Tibial nerve (tissue), 4 donors: ENCODE measurements around the gene TPSG1.
"Not testable (repeated sequence)": the region's sequence is repeated elsewhere in the genome, so short reads cannot be mapped to it uniquely, and the experiment has no call there.

Experiments used
- EP300 ChIP-seq, 2 donors: sonication (generic); formaldehyde crosslinking; IDR thresholded peaks; one replicate each; pipeline ENCODE4 v1.6.1; 2017; ENCODE audit warnings: antibody characterized with exemption in 2 of 2, mild to moderate bottlenecking in 1 of 2
- TF ChIP-seq, protein P1 (sequence below), 5 experiments: fragments of 200-600 bp in 3 of 5; fragments of 450-650 bp in 2 of 5; sonication (generic) in 3 of 5; IDR thresholded peaks; one replicate each; pipeline ENCODE4 v1.5.1; 2016 to 2019; ENCODE audit warnings: antibody characterized with exemption in 5 of 5, mild to moderate bottlenecking in 3 of 5, moderate library complexity in 2 of 5

GRCh38 chr16:1190789-1191188 lies 34.3 kb downstream of the TPSG1 start:
- not testable (repeated sequence) for TF ChIP-seq EP300 (IDR thresholded peaks at IDR 0.05)
- TF ChIP-seq, protein P1, sequence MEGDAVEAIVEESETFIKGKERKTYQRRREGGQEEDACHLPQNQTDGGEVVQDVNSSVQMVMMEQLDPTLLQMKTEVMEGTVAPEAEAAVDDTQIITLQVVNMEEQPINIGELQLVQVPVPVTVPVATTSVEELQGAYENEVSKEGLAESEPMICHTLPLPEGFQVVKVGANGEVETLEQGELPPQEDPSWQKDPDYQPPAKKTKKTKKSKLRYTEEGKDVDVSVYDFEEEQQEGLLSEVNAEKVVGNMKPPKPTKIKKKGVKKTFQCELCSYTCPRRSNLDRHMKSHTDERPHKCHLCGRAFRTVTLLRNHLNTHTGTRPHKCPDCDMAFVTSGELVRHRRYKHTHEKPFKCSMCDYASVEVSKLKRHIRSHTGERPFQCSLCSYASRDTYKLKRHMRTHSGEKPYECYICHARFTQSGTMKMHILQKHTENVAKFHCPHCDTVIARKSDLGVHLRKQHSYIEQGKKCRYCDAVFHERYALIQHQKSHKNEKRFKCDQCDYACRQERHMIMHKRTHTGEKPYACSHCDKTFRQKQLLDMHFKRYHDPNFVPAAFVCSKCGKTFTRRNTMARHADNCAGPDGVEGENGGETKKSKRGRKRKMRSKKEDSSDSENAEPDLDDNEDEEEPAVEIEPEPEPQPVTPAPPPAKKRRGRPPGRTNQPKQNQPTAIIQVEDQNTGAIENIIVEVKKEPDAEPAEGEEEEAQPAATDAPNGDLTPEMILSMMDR (IDR thresholded peaks at IDR 0.05): not testable (repeated sequence)
